HG03460 (cell line): ENCODE data around the gene RASGEF1B.

Experiments
- ATAC-seq: cut with Tn5 transposase; IDR thresholded peaks from one replicate; pipeline ENCODE4 v1.9.1; 2021; ENCODE audit not compliant: unreplicated experiment

RASGEF1B gene

GRCh38 chr4:81466841-81467671, 4.7 kb downstream of the RASGEF1B start:
- no peak for ATAC-seq

GRCh38 chr4:81465406-81466340, 6.0 kb downstream of the RASGEF1B start:
- no peak for ATAC-seq

- no peak for ATAC-seq
Measured at GRCh38 chr4:81460834-81461233, 10.9 kb downstream of the RASGEF1B start.

- ATAC-seq: no peak
Measured at GRCh38 chr4:81460191-81460701, 11.5 kb downstream of the RASGEF1B start.

GRCh38 chr4:81459228-81459627, 12.5 kb downstream of the RASGEF1B start:
- ATAC-seq: no peak

GRCh38 chr4:81457921-81458520, 13.7 kb downstream of the RASGEF1B start:
- no peak for ATAC-seq

- ATAC-seq: no peak
Measured at GRCh38 chr4:81457345-81457744, 14.4 kb downstream of the RASGEF1B start.

- no peak for ATAC-seq
Measured at GRCh38 chr4:81455897-81456296, 15.8 kb downstream of the RASGEF1B start.

- ATAC-seq: no peak
Measured at GRCh38 chr4:81454948-81455347, 16.8 kb downstream of the RASGEF1B start.

GRCh38 chr4:81454499-81454898, 17.2 kb downstream of the RASGEF1B start:
- ATAC-seq: no peak

GRCh38 chr4:81453024-81453423, 18.7 kb downstream of the RASGEF1B start:
- ATAC-seq: no peak

- ATAC-seq: no peak
Measured at GRCh38 chr4:81452452-81453006, 19.2 kb downstream of the RASGEF1B start.

- no peak for ATAC-seq
Measured at GRCh38 chr4:81449015-81449414, 22.7 kb downstream of the RASGEF1B start.

GRCh38 chr4:81447566-81448229, 24.0 kb downstream of the RASGEF1B start:
- no peak for ATAC-seq

GRCh38 chr4:81446634-81447033, 25.1 kb downstream of the RASGEF1B start:
- ATAC-seq: no peak

- ATAC-seq: no peak
Measured at GRCh38 chr4:81445196-81445595, 26.5 kb downstream of the RASGEF1B start.

- no peak for ATAC-seq
Measured at GRCh38 chr4:81442484-81443085, 29.1 kb downstream of the RASGEF1B start.

- no peak for ATAC-seq
Measured at GRCh38 chr4:81440949-81441348, 30.8 kb downstream of the RASGEF1B start.

- no peak for ATAC-seq
Measured at GRCh38 chr4:81436941-81437574, 34.6 kb downstream of the RASGEF1B start.
